SK-MEL-5 (cell line): ENCODE data around the gene SYF2. TPM values are rescaled to one million over a fixed set of nuclear protein-coding genes. Genes with fewer than 3 reads are reported as not detected.
A peak's percentile ranks its signal among the peaks of the same experiment; 100 is the strongest.
"Not testable (repeated sequence)": the region's sequence is repeated elsewhere in the genome, so short reads cannot be mapped to it uniquely, and the experiment has no call there.

Experiments used
- DNase-seq: peaks from one replicate; pipeline ENCODE4 v3.0.0-alpha.2; 2016; ENCODE audit warnings: low read depth, low spot score
- in situ Hi-C: cut with HindIII; loops from 2 replicates; pipeline ENCODE4 v1.10.0; 2016; ENCODE audit warnings: low sequenced_read_pairs, high pct_unique_total_duplicates, low pct_unique_long_range_greater_than_20kb
- polyA plus RNA-seq, 2 experiments: library from polyadenylated mRNA; depleted of rRNA; stranded (reverse); fragments of >200 nt; gene quantifications; 2 replicates each; pipeline ENCODE4 v1.2.3, GENCODE V29; 2015
- total RNA-seq: library from RNA; depleted of rRNA; stranded (reverse); fragments of >200 nt; shearing (Covaris generic); gene quantifications from 2 replicates; pipeline ENCODE4 v1.2.3, GENCODE V29; 2014; rRNA removed

Gene SYF2
- total RNA-seq = 63.5 and 67.4 TPM in 2 replicates
- polyA plus RNA-seq (2015; cell fraction: cytosol; rRNA removed) = 37.1 and 41.6 TPM in 2 replicates
- 12.2 and 15.3 TPM in 2 replicates for polyA plus RNA-seq (2015; cell fraction: nucleus; rRNA removed)

- in situ Hi-C loops = no loop called here
These were observed at the start of gene SYF2 for GRCh38 chr1:25232027-25232865. Gene SYF2, minus strand, starts transcription at chr1:25232502. Its CDS starts 35 bp downstream, at chr1:25232467.

GRCh38 chr1:25279693-25280111, 47.4 kb upstream of the SYF2 start:
- DNase-seq, in situ Hi-C loops: not testable (repeated sequence)

More at GRCh38 chr1:25232027-25232865, at the start of gene SYF2:
- DNase-seq = peak; percentile 95

- DNase-seq, in situ Hi-C loops: not testable (repeated sequence)
These were observed 46.5 kb upstream of the SYF2 start for GRCh38 chr1:25278790-25279189.

- in situ Hi-C loops, DNase-seq: not testable (repeated sequence)
These were observed 46.1 kb upstream of the SYF2 start for GRCh38 chr1:25278358-25278757.

GRCh38 chr1:25277295-25277694, 45.0 kb upstream of the SYF2 start:
- in situ Hi-C loops = not testable (repeated sequence)

GRCh38 chr1:25275648-25276047, 43.3 kb upstream of the SYF2 start:
- in situ Hi-C loops = not testable (repeated sequence)

More at GRCh38 chr1:25277295-25277694, 45.0 kb upstream of the SYF2 start:
- DNase-seq = not testable (repeated sequence)

GRCh38 chr1:25272238-25272637, 39.9 kb upstream of the SYF2 start, which contains the start of gene RHD:
Gene RHD, plus strand, starts transcription at chr1:25272509. Its CDS starts 39 bp downstream, at chr1:25272548.
- DNase-seq, in situ Hi-C loops: not testable (repeated sequence)

More at GRCh38 chr1:25275648-25276047, 43.3 kb upstream of the SYF2 start:
- not testable (repeated sequence) for DNase-seq

GRCh38 chr1:25268143-25268760, 36.0 kb upstream of the SYF2 start:
- in situ Hi-C loops, DNase-seq: not testable (repeated sequence)

- DNase-seq = peak; percentile 83
- in situ Hi-C loops = not testable (repeated sequence)
These were observed 35.2 kb upstream of the SYF2 start for GRCh38 chr1:25267288-25268142.

- DNase-seq, in situ Hi-C loops: not testable (repeated sequence)
These were observed 34.4 kb upstream of the SYF2 start for GRCh38 chr1:25266554-25267287.

- in situ Hi-C loops = not testable (repeated sequence)
These were observed 28.0 kb upstream of the SYF2 start for GRCh38 chr1:25260336-25260735.

GRCh38 chr1:25259813-25260212, 27.5 kb upstream of the SYF2 start:
- in situ Hi-C loops = not testable (repeated sequence)

More at GRCh38 chr1:25260336-25260735, 28.0 kb upstream of the SYF2 start:
- not testable (repeated sequence) for DNase-seq

GRCh38 chr1:25257196-25257595, 24.9 kb upstream of the SYF2 start:
- DNase-seq = no peak
- in situ Hi-C loops = no loop called here

More at GRCh38 chr1:25259813-25260212, 27.5 kb upstream of the SYF2 start:
- DNase-seq = not testable (repeated sequence)

- in situ Hi-C loops = no loop called here
- no peak for DNase-seq
These were observed 24.3 kb upstream of the SYF2 start for GRCh38 chr1:25256578-25256965.

GRCh38 chr1:25255706-25256577, 23.6 kb upstream of the SYF2 start:
- in situ Hi-C loops = no loop called here
- no peak for DNase-seq

GRCh38 chr1:25253911-25254310, 21.6 kb upstream of the SYF2 start:
- no peak for DNase-seq
- in situ Hi-C loops = no loop called here
